ENCODE measurements around the gene FAM98B. TPM values are rescaled to one million over a fixed set of nuclear protein-coding genes. Genes with fewer than 3 reads are reported as not detected.
"Not testable (repeated sequence)": the region's sequence is repeated elsewhere in the genome, so short reads cannot be mapped to it uniquely, and the experiment has no call there.

FAM98B gene
- total and polyA plus RNA-seq, 2 of the 8 experiments (the other 6 are each of a cell fraction or from before 2014, with no cell fraction given) = 5.9 to 48.4 TPM

DNA sequence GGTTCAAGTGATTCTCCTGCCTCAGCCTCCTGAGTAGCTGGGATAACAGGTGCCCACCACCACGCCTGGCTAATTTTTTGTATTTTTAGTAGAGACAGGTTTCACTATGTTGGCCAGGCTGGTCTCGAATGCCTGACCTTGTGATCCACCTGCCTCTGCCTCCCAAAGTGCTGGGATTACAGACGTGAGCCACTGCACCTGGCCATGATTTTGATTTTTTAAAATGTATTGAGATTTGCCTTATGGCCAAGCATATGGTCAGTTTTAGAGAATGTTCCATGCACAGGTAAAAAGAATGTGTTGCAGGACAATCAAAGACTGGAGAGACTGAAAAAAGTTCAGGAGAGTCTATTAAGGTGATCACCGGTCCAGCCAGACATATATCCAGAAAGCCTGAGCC lies 16.3 kb upstream of the FAM98B start:
- H2BK20ac ChIP-seq (ENCODE audit: low read length); H4K5ac ChIP-seq (ENCODE audit: insufficient read length, low read depth, low read length); H4K91ac ChIP-seq (replicated peaks; ENCODE audit: insufficient read length, low read length); H2AFZ ChIP-seq (ENCODE audit: low read length); H4K8ac ChIP-seq (ENCODE audit: extremely low read depth, insufficient read depth, low read length); H3K4me3 ChIP-seq (ENCODE audit: extremely low read depth in 1 of 4, insufficient read depth in 2 of 4, low read depth in 3 of 4, low read length in 4 of 4); H3K27me3 ChIP-seq (replicated peaks in 1 of 4; ENCODE audit: control insufficient read depth in 3 of 4, extremely low read depth in 1 of 4, insufficient read depth in 3 of 4, low read length in 3 of 4); H3K9ac ChIP-seq (replicated peaks in 1 of 4; ENCODE audit: extremely low read depth in 1 of 4, low read depth in 3 of 4, low read length in 3 of 4); H3K9me3 ChIP-seq (ENCODE audit: insufficient read depth in 2 of 2, low read depth in 1 of 2, low read length in 1 of 2); H2BK12ac ChIP-seq (ENCODE audit: low read depth, low read length); H3K27ac ChIP-seq (ENCODE audit: low read depth, low read length); H3K4me2 ChIP-seq (ENCODE audit: insufficient read depth in 1 of 2, low read depth in 2 of 2, low read length in 2 of 2); H3K14ac ChIP-seq (ENCODE audit: insufficient read length); H3K79me2 ChIP-seq (ENCODE audit: control insufficient read depth in 1 of 2, insufficient read depth in 2 of 2, low read length in 2 of 2); POLR2A ChIA-PET (ENCODE audit: partially characterized antibody); FAIRE-seq; H3K23ac ChIP-seq (ENCODE audit: insufficient read length); H3K4ac ChIP-seq (replicated peaks; ENCODE audit: insufficient read length, low read depth, low read length); H3K18ac ChIP-seq (ENCODE audit: extremely low read depth, low read length); H3K36me3 ChIP-seq (ENCODE audit: control insufficient read depth in 2 of 4, insufficient read depth in 4 of 4, low read length in 3 of 4); H4K20me1 ChIP-seq (replicated peaks in 1 of 2; ENCODE audit: control insufficient read depth in 1 of 2, insufficient read depth in 2 of 2, low read length in 2 of 2); H2BK15ac ChIP-seq (ENCODE audit: low read length); H3K4me1 ChIP-seq (replicated peaks in 1 of 4; ENCODE audit: control insufficient read depth in 3 of 4, insufficient read depth in 4 of 4, low read length in 3 of 4); H2BK120ac ChIP-seq (replicated peaks; ENCODE audit: low read depth, low read length); H3K56ac ChIP-seq (replicated peaks; ENCODE audit: insufficient read length, low read depth, low read length); DNase-seq (ENCODE audit: low read depth in 1 of 2, low spot score in 2 of 2); H3K79me1 ChIP-seq (ENCODE audit: low read depth, low read length); H2AK5ac ChIP-seq (ENCODE audit: low read depth, low read length); CTCF ChIA-PET (ENCODE audit: partially characterized antibody); H3K23me2 ChIP-seq (ENCODE audit: low read depth, low read length); H2BK5ac ChIP-seq (ENCODE audit: low read depth, low read length): not testable (repeated sequence)
- WGBS, 2 experiments (ENCODE audit: extremely low coverage in 1 of 2, insufficient coverage in 1 of 2, insufficient read length in 1 of 2, insufficient replicate concordance in 2 of 2, low coverage in 1 of 2, low lambda C conversion rate in 2 of 2, missing lambda C conversion rate in 1 of 2) = 93% methylated on average over 4 of the region's 4 CpGs; no CpG with 5 or more reads in 1 of the 2 experiments
